ENCODE measurements around the gene MMP28.

Gene MMP28

GRCh38 chr17:35765756-35766488, 29.5 kb downstream of the MMP28 start:
- no peak for DNase-seq (ENCODE audit: low read depth)

- no peak for DNase-seq (ENCODE audit: low read depth)
These were observed 30.2 kb downstream of the MMP28 start for GRCh38 chr17:35765086-35765710.

GRCh38 chr17:35764123-35764991, 31.1 kb downstream of the MMP28 start:
- DNase-seq (ENCODE audit: low read depth) = peak; percentile 77

GRCh38 chr17:35763767-35764122, 31.7 kb downstream of the MMP28 start:
- DNase-seq (ENCODE audit: low read depth) = no peak

GRCh38 chr17:35761601-35762000, 33.8 kb downstream of the MMP28 start:
- DNase-seq (ENCODE audit: low read depth) = no peak

GRCh38 chr17:35760587-35760986, 34.9 kb downstream of the MMP28 start, which contains the start of gene C17orf50:
C17orf50 (plus strand) TSS chr17:35760887; CDS start chr17:35760942, 55 bp downstream.
- no peak for DNase-seq (ENCODE audit: low read depth)

- DNase-seq (ENCODE audit: low read depth) = no peak
These were observed 38.2 kb downstream of the MMP28 start for GRCh38 chr17:35757243-35757642.

GRCh38 chr17:35752945-35753764, 42.3 kb downstream of the MMP28 start, which contains the start of gene GAS2L2:
GAS2L2 (minus strand) TSS chr17:35753239; CDS start chr17:35752850, 389 bp downstream.
- peak; percentile 18 for DNase-seq (ENCODE audit: low read depth)

GRCh38 chr17:35752471-35752870, 43.0 kb downstream of the MMP28 start:
- DNase-seq (ENCODE audit: low read depth) = no peak

- DNase-seq (ENCODE audit: low read depth) = peak; percentile 44
These were observed 43.9 kb downstream of the MMP28 start for GRCh38 chr17:35751541-35751940.

- no peak for DNase-seq (ENCODE audit: low read depth)
These were observed 44.7 kb downstream of the MMP28 start for GRCh38 chr17:35750526-35751395.

- peak; percentile 57 for DNase-seq (ENCODE audit: low read depth)
These were observed 45.7 kb downstream of the MMP28 start for GRCh38 chr17:35749560-35750412.

- no peak for DNase-seq (ENCODE audit: low read depth)
These were observed 46.5 kb downstream of the MMP28 start for GRCh38 chr17:35748979-35749378.

- DNase-seq (ENCODE audit: low read depth) = no peak
These were observed 47.0 kb downstream of the MMP28 start for GRCh38 chr17:35748341-35748841.

GRCh38 chr17:35747540-35748017, 47.9 kb downstream of the MMP28 start:
- peak; percentile 71 for DNase-seq (ENCODE audit: low read depth)

GRCh38 chr17:35745749-35746320, 49.6 kb downstream of the MMP28 start:
- DNase-seq (ENCODE audit: low read depth) = no peak

- DNase-seq (ENCODE audit: low read depth) = no peak
These were observed 50.2 kb downstream of the MMP28 start for GRCh38 chr17:35745246-35745645.

GRCh38 chr17:35744830-35745229, 50.6 kb downstream of the MMP28 start:
- no peak for DNase-seq (ENCODE audit: low read depth)

Measured in iris pigment epithelial cell (primary cell).